K562 (cell line): Measurements from ENCODE around the gene PI4KA. TPM values are rescaled to one million over a fixed set of nuclear protein-coding genes. Genes with fewer than 3 reads are reported as not detected.
A peak's percentile ranks its signal among the peaks of the same experiment; 100 is the strongest.

Experiments
- ARNT ChIP-seq, 2 experiments: fragments of 450-650 bp; IDR thresholded peaks; 2 replicates each; pipeline ENCODE4 v1.6.1; 2016; ENCODE audit warnings: mild to moderate bottlenecking in 1 of 2
- ATF2 ChIP-seq: sonication (generic); formaldehyde crosslinking; IDR thresholded peaks from 2 replicates; pipeline ENCODE4 v1.8.1; 2022; ENCODE audit warnings: missing genetic modification reagents
- BDP1 ChIP-seq: IDR thresholded peaks from 3 replicates; pipeline ENCODE4 v1.6.1; 2011; ENCODE audit not compliant: insufficient read length, insufficient read depth
- CCNT2 ChIP-seq: IDR thresholded peaks from 2 replicates; pipeline ENCODE4 v1.6.1; 2011; ENCODE audit warnings: borderline replicate concordance, low read depth, mild to moderate bottlenecking, moderate library complexity, mixed read lengths, low read length; ENCODE audit not compliant: insufficient read length; ENCODE audit errors: extremely low read depth
- CEBPG ChIP-seq, 3 experiments: fragments of 200-800 bp in 1 of 3; sonication (Bioruptor generic) in 1 of 3; sonication (generic) in 1 of 3; formaldehyde crosslinking in 1 of 3; IDR thresholded peaks in 2 of 3; conservative IDR thresholded peaks in 1 of 3; 2 replicates each; pipeline versions ENCODE4 v1.6.1 to v1.8.0; 2016 to 2022; ENCODE audit warnings: missing compliant biosample characterization in 2 of 3, missing genetic modification characterization in 2 of 3, mild to moderate bottlenecking in 1 of 3, missing genetic modification reagents in 1 of 3
- CUX1 ChIP-seq: fragments of 200-800 bp; sonication (Bioruptor generic); IDR thresholded peaks from 2 replicates; pipeline ENCODE4 v1.6.1; 2016; ENCODE audit warnings: missing genetic modification characterization, missing compliant biosample characterization
- ELF4 ChIP-seq: fragments of 450-650 bp; formaldehyde crosslinking; IDR thresholded peaks from 2 replicates; pipeline ENCODE4 v1.4.0; 2022; ENCODE audit warnings: missing genetic modification characterization
- NFATC3 ChIP-seq: fragments of 450-650 bp; IDR thresholded peaks from 2 replicates; pipeline ENCODE4 v1.6.1; 2017; ENCODE audit warnings: mild to moderate bottlenecking
- SIRT6 ChIP-seq: IDR thresholded peaks from one replicate; pipeline ENCODE4 v1.6.1; 2012; ENCODE audit warnings: low read depth, mild to moderate bottlenecking, control low read depth, inconsistent platforms, low read length, moderate library complexity
- TCF15 ChIP-seq: fragments of 250-450 bp; sonication (Bioruptor Pico); IDR thresholded peaks from 2 replicates; pipeline ENCODE4 v1.8.0; 2022; ENCODE audit warnings: moderate library complexity, mild to moderate bottlenecking, inconsistent platforms
- TEAD2 ChIP-seq: fragments of 450-650 bp; IDR thresholded peaks from 2 replicates; pipeline ENCODE4 v1.6.1; 2016; ENCODE audit warnings: missing genetic modification characterization, control low read depth, missing compliant biosample characterization
- THRA ChIP-seq: fragments of 450-650 bp; IDR thresholded peaks from 2 replicates; pipeline ENCODE4 v1.6.1; 2017; ENCODE audit warnings: mild to moderate bottlenecking, moderate library complexity
- XRCC3 ChIP-seq: fragments of 450-650 bp; IDR thresholded peaks from 2 replicates; pipeline ENCODE4 v1.6.1; 2017; ENCODE audit warnings: mild to moderate bottlenecking, moderate library complexity
- ZNF239 ChIP-seq: fragments of 250-450 bp; sonication (Bioruptor Pico); IDR thresholded peaks from 2 replicates; pipeline ENCODE4 v1.4.0; 2020; ENCODE audit warnings: mild to moderate bottlenecking
- ZNF24 ChIP-seq: fragments of 450-650 bp; IDR thresholded peaks from 2 replicates; pipeline ENCODE4 v1.6.1; 2016
- ZNF347 ChIP-seq: fragments of 450-650 bp; formaldehyde crosslinking; IDR thresholded peaks from 2 replicates; pipeline ENCODE4 v1.4.0; 2020; ENCODE audit warnings: low read depth, mild to moderate bottlenecking, moderate library complexity
- ZNF431 ChIP-seq: sonication (generic); formaldehyde crosslinking; IDR thresholded peaks from 2 replicates; pipeline ENCODE4 v1.8.0; 2022; ENCODE audit warnings: mild to moderate bottlenecking, missing genetic modification reagents
- polyA plus RNA-seq, 8 experiments: library from polyadenylated mRNA; depleted of rRNA in 4 of 8; stranded (reverse) in 5 of 8; unstranded in 3 of 8; fragments of >200 nt; fragmentation: Nextera tagmentation in 2 of 8; fragmentation: Illumina TruSeq in 1 of 8; extraction: Ambion mirVana in 2 of 8; extraction: Trizol in 1 of 8; gene quantifications; 2 replicates each; pipeline versions ENCODE4 v1.2.1 to v1.2.3, GENCODE V29; 2011 to 2014; ENCODE audit warnings: inconsistent platforms in 1 of 8, missing spikeins in 1 of 8
- total RNA-seq, 7 experiments: library from RNA; depleted of rRNA in 6 of 7; stranded (reverse); fragments of >200 nt in 6 of 7; fragmentation: Illumina TruSeq in 2 of 7; extraction: Trizol in 2 of 7; gene quantifications; 2 replicates each; pipeline versions ENCODE4 v1.2.1 to v1.2.3, GENCODE V29; 2011 to 2021; ENCODE audit warnings: low replicate concordance in 1 of 7

The PI4KA gene
- total and polyA plus RNA-seq, 9 of the 15 experiments (the other 6 are each of a cell fraction or from before 2014, with no cell fraction given), result 7.3 to 187 (median 84.7) TPM

- TF ChIP-seq CEBPG (CRISPR knock-in tag; IDR thresholded peaks at IDR 0.05) (no peak), CEBPG (tag; conservative IDR thresholded peaks at IDR 0.05 in 1 of 2, IDR thresholded peaks at IDR 0.05 in 1 of 2) (no peak), THRA (no peak), TCF15 (CRISPR knock-in tag) (0 out of 2 replicates have a peak, but pooled peaks have one; percentile 49), ATF2 (CRISPR knock-in tag) (no peak), ARNT (IDR thresholded peaks at IDR 0.05) (no peak), ZNF347 (no peak), XRCC3 (no peak), SIRT6 (no peak), BDP1 (no peak), ZNF24 (no peak), CUX1 (no peak), NFATC3 (no peak), ZNF239 (CRISPR knock-in tag) (peak; percentile 62), ZNF431 (CRISPR knock-in tag) (no peak), TEAD2 (no peak), ELF4 (CRISPR knock-in tag) (no peak), CCNT2 (no peak)
Measured at GRCh38 chr22:20783844-20784723, 74.5 kb downstream of the PI4KA start (continued).
